ENCODE data around the gene MLLT1.

GRCh38 chr19:6260376-6260775, 19.4 kb downstream of the MLLT1 start:
- TF ChIP-seq CTCF (conservative IDR thresholded peaks at IDR 0.05; ENCODE audit: low read depth, low read length) (no peak), EZH2phosphoT487 (IDR thresholded peaks at IDR 0.05; ENCODE audit: borderline replicate concordance, low read length) (no peak), EZH2 (IDR thresholded peaks at IDR 0.05; ENCODE audit: low read length, unreplicated experiment) (no peak)

Measured in PC-3 (cell line).